Neuronal stem cell (in vitro differentiated cells): ENCODE data around the gene SEMA6B.

Experiments used
- DNase-seq: peaks from one replicate; pipeline ENCODE4 v3.0.0-alpha.2; 2013; ENCODE audit warnings: low spot score
- H2AFZ ChIP-seq: one replicate; pipeline ENCODE4 v1.6.1; 2013; ENCODE audit warnings: mild to moderate bottlenecking, low read length, inconsistent platforms
- H2AK5ac ChIP-seq: 2 replicates; pipeline ENCODE4 v1.6.1; 2013; ENCODE audit warnings: low read depth, mild to moderate bottlenecking, inconsistent platforms, low read length, moderate library complexity, mixed read lengths
- H2BK120ac ChIP-seq: 2 replicates; pipeline ENCODE4 v1.6.1; 2013; ENCODE audit warnings: low read depth, mild to moderate bottlenecking, inconsistent platforms, low read length, moderate library complexity, mixed read lengths
- H2BK12ac ChIP-seq: one replicate; pipeline ENCODE4 v1.6.1; 2013; ENCODE audit warnings: low read length, inconsistent platforms
- H2BK15ac ChIP-seq: 2 replicates; pipeline ENCODE4 v1.6.1; 2013; ENCODE audit warnings: mild to moderate bottlenecking, low read length, inconsistent platforms, mixed read lengths
- H2BK5ac ChIP-seq: one replicate; pipeline ENCODE4 v1.6.1; 2013; ENCODE audit warnings: inconsistent platforms, mild to moderate bottlenecking, low read length, moderate library complexity
- H3K14ac ChIP-seq: one replicate; pipeline ENCODE4 v1.6.1; 2013; ENCODE audit warnings: low read length, inconsistent platforms
- H3K18ac ChIP-seq: 2 replicates; pipeline ENCODE4 v1.6.1; 2013; ENCODE audit warnings: low read length, inconsistent platforms
- H3K23ac ChIP-seq: 2 replicates; pipeline ENCODE4 v1.6.1; 2013; ENCODE audit warnings: low read depth, mild to moderate bottlenecking, mixed read lengths, low read length, inconsistent platforms; ENCODE audit not compliant: poor library complexity
- H3K27ac ChIP-seq: replicated peaks from 3 replicates; pipeline ENCODE4 v1.5.1; 2013; ENCODE audit warnings: low read length, inconsistent platforms
- H3K27me3 ChIP-seq, 3 experiments: 2 replicates each; pipeline ENCODE4 v1.6.1; 2013; ENCODE audit warnings: low read length in 3 of 3, mild to moderate bottlenecking in 2 of 3, inconsistent platforms in 1 of 3, low read depth in 1 of 3, mixed read lengths in 1 of 3, moderate library complexity in 1 of 3; ENCODE audit not compliant: control insufficient read depth in 3 of 3, insufficient read depth in 3 of 3
- H3K36me3 ChIP-seq, 2 donors: replicated peaks in 1 of 2; 2 replicates each; pipeline ENCODE4 v1.6.1; 2013; ENCODE audit warnings: low read length in 2 of 2; ENCODE audit not compliant: control insufficient read depth in 2 of 2, insufficient read depth in 2 of 2
- H3K4ac ChIP-seq: 2 replicates; pipeline ENCODE4 v1.6.1; 2013; ENCODE audit warnings: inconsistent platforms, mild to moderate bottlenecking, low read length, moderate library complexity
- H3K4me1 ChIP-seq, 2 donors: 1 replicate in 1 of 2; 2 replicates in 1 of 2; pipeline ENCODE4 v1.6.1; 2013; ENCODE audit warnings: low read length in 2 of 2, low read depth in 1 of 2; ENCODE audit not compliant: control insufficient read depth in 2 of 2, insufficient read depth in 1 of 2
- H3K4me2 ChIP-seq: one replicate; pipeline ENCODE4 v1.6.1; 2013; ENCODE audit warnings: mild to moderate bottlenecking, low read length, inconsistent platforms; ENCODE audit not compliant: insufficient read depth, poor library complexity, severe bottlenecking
- H3K4me3 ChIP-seq, 2 donors: 2 replicates each; pipeline ENCODE4 v1.5.1; 2013; ENCODE audit warnings: low read length in 2 of 2, mild to moderate bottlenecking in 2 of 2, inconsistent platforms in 1 of 2, moderate library complexity in 1 of 2
- H3K79me1 ChIP-seq: one replicate; pipeline ENCODE4 v1.6.1; 2013; ENCODE audit warnings: low read depth, mild to moderate bottlenecking, inconsistent platforms, low read length, moderate library complexity
- H3K9ac ChIP-seq: one replicate; pipeline ENCODE4 v1.6.1; 2013; ENCODE audit warnings: mild to moderate bottlenecking, low read depth, low read length, inconsistent platforms; ENCODE audit not compliant: poor library complexity
- H3K9me3 ChIP-seq, 2 donors: replicated peaks in 1 of 2; 2 replicates each; pipeline versions ENCODE3 to v1.6.1; 2013; ENCODE audit warnings: low read length in 2 of 2, mild to moderate bottlenecking in 2 of 2, inconsistent platforms in 1 of 2, low read depth in 1 of 2, mixed read lengths in 1 of 2, moderate library complexity in 1 of 2; ENCODE audit not compliant: control insufficient read depth in 2 of 2, insufficient read depth in 1 of 2
- H4K8ac ChIP-seq: one replicate; pipeline ENCODE4 v1.6.1; 2013; ENCODE audit warnings: low read depth, mild to moderate bottlenecking, inconsistent platforms, low read length, moderate library complexity
- H4K91ac ChIP-seq: one replicate; pipeline ENCODE4 v1.6.1; 2013; ENCODE audit warnings: low read length, low read depth, mild to moderate bottlenecking, inconsistent platforms; ENCODE audit not compliant: poor library complexity
- WGBS, 2 donors: extraction: QIAGEN DNeasy Blood & Tissue Kit; methylation state at CpG; one replicate each; pipeline ENCODE4 v1.1.7; 2013; ENCODE audit warnings: missing lambda C conversion rate in 2 of 2, mixed read lengths in 1 of 2; ENCODE audit not compliant: insufficient read length in 2 of 2, insufficient replicate concordance in 1 of 2; ENCODE audit errors: extremely low coverage in 2 of 2; 5-methylcytosine and 5-hydroxymethylcytosine counted together

The SEMA6B gene

GRCh38 chr19:4536798-4537197 is 22.7 kb downstream of the SEMA6B start:
- H3K36me3 ChIP-seq = no peaks in the 10 kb centered on the region
- H3K18ac ChIP-seq = no peak overlapping the region
- H2BK120ac ChIP-seq = no peak overlapping the region
- no peak overlapping the region for H3K4ac ChIP-seq
- no peak overlapping the region for H3K9ac ChIP-seq
- no peak overlapping the region for H3K4me3 ChIP-seq
- peaks cover 8 to 13% of the 10 kb centered on the region in 2 donors for H3K4me1 ChIP-seq
- no peak overlapping the region for H3K23ac ChIP-seq
- H3K4me2 ChIP-seq = no peak overlapping the region
- H2BK12ac ChIP-seq = no peak overlapping the region
- no peak overlapping the region for H2BK15ac ChIP-seq
- H3K9me3 ChIP-seq = peaks cover 0 to 3% of the 10 kb centered on the region in 2 donors
- no peak overlapping the region for H4K91ac ChIP-seq
- H2BK5ac ChIP-seq = no peak overlapping the region
- no peak overlapping the region for H3K27ac ChIP-seq
- H4K8ac ChIP-seq = no peak overlapping the region
- peaks cover 0 to 7% (median 5%) of the 10 kb centered on the region in 3 experiments for H3K27me3 ChIP-seq
- DNase-seq = no peak
- H3K14ac ChIP-seq = no peak overlapping the region
- no CpG with 5 or more reads among the region's 5 CpGs for WGBS, 2 donors
- H3K79me1 ChIP-seq = no peaks in the 10 kb centered on the region
- H2AK5ac ChIP-seq = no peak overlapping the region
- H2AFZ ChIP-seq = no peak overlapping the region

DNA sequence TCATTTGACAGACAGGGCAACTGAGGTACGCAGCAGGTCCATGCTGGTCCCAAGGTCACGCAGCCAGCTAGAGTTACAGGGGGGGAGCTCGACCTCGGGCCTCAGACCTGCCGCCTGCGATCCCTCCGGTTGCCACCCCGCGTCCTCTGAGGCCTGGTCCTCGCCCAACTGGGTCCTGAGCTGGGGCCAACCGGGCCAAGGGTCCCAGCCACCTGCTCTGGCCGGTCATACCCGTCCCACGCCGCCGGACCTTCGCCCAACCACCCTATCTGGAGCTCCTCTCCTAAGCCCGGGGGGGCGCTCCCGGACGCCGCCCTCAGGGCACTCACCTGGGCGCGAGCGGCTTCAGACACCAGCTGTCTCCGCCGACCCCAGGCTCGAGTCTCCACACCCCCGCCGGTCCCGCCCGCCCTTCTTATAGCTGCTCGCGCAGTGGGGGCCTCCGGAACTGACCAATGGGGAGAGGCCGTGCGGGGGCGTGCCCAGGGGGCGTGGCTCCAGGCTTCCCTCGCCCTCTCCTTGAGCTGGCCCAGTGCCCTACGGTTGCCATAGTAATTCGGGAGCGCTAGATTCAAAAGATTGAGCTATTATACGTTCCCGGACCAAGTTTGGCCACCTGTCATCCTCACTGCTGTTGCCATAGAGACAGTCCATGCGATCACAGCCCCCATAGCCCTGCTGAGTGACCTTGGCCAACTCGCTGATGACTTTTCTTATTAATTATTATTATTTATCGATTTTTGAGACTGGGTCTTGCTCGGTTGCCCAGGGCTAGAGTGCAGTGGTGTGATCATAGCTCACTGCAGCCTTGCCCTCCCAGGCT is 24.4 kb downstream of the SEMA6B start, which contains the start of gene PLIN5:
PLIN5 (minus strand) TSS at position 389 of the 823 bp plus-strand sequence. CDS start 1,150 bp downstream, outside the sequence.
- Histone ChIP-seq H2BK5ac (peak within 1 kb of the TSS; percentile 91), H3K4me2 (peak within 1 kb of the TSS; percentile 93), H4K91ac (no peak within 1 kb of the TSS), H3K36me3 (no peaks in the 10 kb centered on the region), H2BK12ac (peak within 1 kb of the TSS; percentile 90), H2AK5ac (peak within 1 kb of the TSS; percentile 99), H3K4me3 (peak within 1 kb of the TSS; percentile 37 to 74), H3K18ac (peak within 1 kb of the TSS; percentile 96), H3K9ac (peak within 1 kb of the TSS; percentile 81), H2BK15ac (peak within 1 kb of the TSS; percentile 83), H3K14ac (peak within 1 kb of the TSS; percentile 56), H3K4ac (peak within 1 kb of the TSS; percentile 76), H3K79me1 (peaks cover 3% of the 10 kb centered on the region), H2BK120ac (no peak within 1 kb of the TSS), H3K4me1 (peaks cover 8 to 13% of the 10 kb centered on the region in 2 donors), H2AFZ (peak within 1 kb of the TSS; percentile 85), H3K9me3 (no peaks in the 10 kb centered on the region), H3K23ac (peak within 1 kb of the TSS; percentile 89), H4K8ac (peak within 1 kb of the TSS; percentile 70), H3K27ac (no peak within 1 kb of the TSS), H3K27me3 (peaks cover 0 to 9% (median 7%) of the 10 kb centered on the region in 3 experiments)
- DNase-seq = peak; percentile 85
- WGBS, 2 donors = no CpG with 5 or more reads among the region's 49 CpGs

DNA sequence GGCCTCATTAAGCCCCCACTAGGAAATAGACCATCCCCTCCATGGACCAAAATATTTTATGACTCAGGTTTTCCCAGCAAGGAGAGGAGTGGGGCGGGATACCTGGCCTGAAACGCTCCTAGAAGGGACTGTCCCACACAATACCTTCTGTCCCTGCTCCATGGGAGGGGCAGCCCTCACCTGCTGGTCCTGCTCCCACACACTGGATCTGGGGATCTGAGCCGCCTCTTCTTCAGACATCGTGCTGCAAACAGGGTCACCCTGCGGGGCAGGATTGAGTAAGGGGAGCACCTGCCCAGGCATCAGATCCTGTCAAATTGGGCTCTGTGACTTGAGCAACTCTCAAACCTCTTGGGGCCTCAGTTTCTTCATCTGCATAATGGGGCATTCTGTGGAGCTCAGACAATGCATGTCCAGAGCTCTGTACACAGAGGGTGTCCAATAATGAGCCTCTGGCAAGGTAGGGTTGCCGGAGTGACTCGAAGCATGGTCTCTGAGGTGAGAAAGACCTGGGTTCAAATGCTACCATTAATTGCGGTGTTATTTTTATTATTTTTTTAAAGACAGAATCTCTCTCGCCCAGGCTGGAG is 25.6 kb downstream of the SEMA6B start:
- H3K9ac ChIP-seq = no peak overlapping the region
- H3K4me3 ChIP-seq = no peak overlapping the region
- H4K91ac ChIP-seq = no peak overlapping the region
- peaks cover 3% of the 10 kb centered on the region for H3K79me1 ChIP-seq
- H3K4me1 ChIP-seq = peaks cover 8 to 13% of the 10 kb centered on the region in 2 donors
- H2AK5ac ChIP-seq = peak overlapping the region; percentile 2
- H3K14ac ChIP-seq = no peak overlapping the region
- no peak overlapping the region for H3K4me2 ChIP-seq
- H4K8ac ChIP-seq = no peak overlapping the region
- no peak overlapping the region for H3K27ac ChIP-seq
- H3K9me3 ChIP-seq = no peaks in the 10 kb centered on the region
- no peaks in the 10 kb centered on the region for H3K36me3 ChIP-seq
- WGBS, 2 donors = no CpG with 5 or more reads among the region's 9 CpGs
- DNase-seq = no peak
- H3K18ac ChIP-seq = peak overlapping the region; percentile 67
- H2BK5ac ChIP-seq = no peak overlapping the region
- no peak overlapping the region for H3K4ac ChIP-seq
- no peak overlapping the region for H2BK120ac ChIP-seq
- H2BK15ac ChIP-seq = no peak overlapping the region
- H2BK12ac ChIP-seq = no peak overlapping the region
- no peak overlapping the region for H3K23ac ChIP-seq
- no peak overlapping the region for H2AFZ ChIP-seq
- H3K27me3 ChIP-seq = peaks cover 0 to 13% (median 7%) of the 10 kb centered on the region in 3 experiments

DNA sequence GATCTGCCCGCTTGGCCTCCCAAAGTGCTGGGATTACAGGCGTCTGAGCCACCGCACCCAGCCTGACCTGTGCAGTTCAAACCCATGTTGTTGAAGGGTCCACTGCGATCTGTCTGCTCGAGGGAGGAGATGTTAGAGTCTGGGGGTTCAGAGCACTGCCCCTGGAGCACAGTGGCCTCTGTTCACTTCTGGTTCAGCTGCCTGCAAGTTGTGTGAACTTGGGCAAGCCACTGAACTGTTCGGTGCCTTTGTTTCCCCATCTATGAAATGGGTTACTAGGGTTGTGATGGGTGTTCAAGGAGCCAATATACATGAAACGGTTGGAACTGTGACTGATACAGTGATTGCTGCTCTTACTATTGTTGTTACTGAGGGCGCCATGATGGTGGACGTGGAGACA is 26.1 kb downstream of the SEMA6B start:
- Histone ChIP-seq H3K4me3 (no peak overlapping the region), H3K14ac (no peak overlapping the region), H4K91ac (no peak overlapping the region), H3K18ac (no peak overlapping the region), H2BK120ac (no peak overlapping the region), H2AK5ac (no peak overlapping the region), H2BK15ac (peak overlapping the region; percentile 37), H4K8ac (no peak overlapping the region), H3K4me2 (no peak overlapping the region), H3K9ac (no peak overlapping the region), H3K27ac (no peak overlapping the region), H3K36me3 (no peaks in the 10 kb centered on the region), H2AFZ (no peak overlapping the region), H3K79me1 (peaks cover 3% of the 10 kb centered on the region), H2BK12ac (no peak overlapping the region), H2BK5ac (no peak overlapping the region), H3K27me3 (peaks cover 0 to 13% (median 4%) of the 10 kb centered on the region in 3 experiments), H3K9me3 (no peaks in the 10 kb centered on the region), H3K23ac (no peak overlapping the region), H3K4me1 (peaks cover 8 to 13% of the 10 kb centered on the region in 2 donors), H3K4ac (no peak overlapping the region)
- DNase-seq = no peak
- no CpG with 5 or more reads among the region's 9 CpGs for WGBS, 2 donors
